ENCODE results near the gene NNT.

DNA sequence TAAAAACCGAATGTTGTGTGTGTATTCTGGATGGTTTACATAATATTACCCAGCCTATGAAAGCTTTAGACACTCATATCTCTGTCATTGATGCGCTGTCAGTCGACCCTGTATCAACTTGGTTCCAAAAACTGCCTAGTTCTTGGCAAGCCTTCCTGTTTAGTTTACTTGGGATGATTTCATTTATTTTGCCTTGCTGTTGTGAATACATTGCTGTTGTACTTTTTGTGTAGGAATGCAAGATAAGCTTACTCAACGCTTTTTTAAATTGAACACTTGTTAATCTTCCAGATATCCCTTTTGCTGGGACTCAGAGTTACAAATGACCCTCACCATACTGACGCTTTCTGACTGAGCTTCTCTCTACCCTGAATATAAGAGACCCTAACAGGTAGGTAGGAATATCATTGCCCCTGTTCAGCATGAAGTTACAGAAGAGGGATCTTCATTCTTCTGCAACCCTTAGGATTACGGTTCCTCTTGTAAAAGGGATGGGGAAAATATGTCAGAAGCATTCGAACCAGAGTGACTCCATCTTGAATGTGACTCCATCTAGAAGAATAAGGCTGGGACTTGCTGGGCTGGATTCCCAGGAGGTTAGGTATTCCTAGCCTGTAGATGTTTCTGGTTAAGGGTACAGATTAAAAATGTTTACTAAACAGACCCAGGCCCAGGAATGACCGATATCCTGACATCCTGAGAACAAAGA is 32.4 kb upstream of the NNT start:
- TF ChIP-seq, protein P1, sequence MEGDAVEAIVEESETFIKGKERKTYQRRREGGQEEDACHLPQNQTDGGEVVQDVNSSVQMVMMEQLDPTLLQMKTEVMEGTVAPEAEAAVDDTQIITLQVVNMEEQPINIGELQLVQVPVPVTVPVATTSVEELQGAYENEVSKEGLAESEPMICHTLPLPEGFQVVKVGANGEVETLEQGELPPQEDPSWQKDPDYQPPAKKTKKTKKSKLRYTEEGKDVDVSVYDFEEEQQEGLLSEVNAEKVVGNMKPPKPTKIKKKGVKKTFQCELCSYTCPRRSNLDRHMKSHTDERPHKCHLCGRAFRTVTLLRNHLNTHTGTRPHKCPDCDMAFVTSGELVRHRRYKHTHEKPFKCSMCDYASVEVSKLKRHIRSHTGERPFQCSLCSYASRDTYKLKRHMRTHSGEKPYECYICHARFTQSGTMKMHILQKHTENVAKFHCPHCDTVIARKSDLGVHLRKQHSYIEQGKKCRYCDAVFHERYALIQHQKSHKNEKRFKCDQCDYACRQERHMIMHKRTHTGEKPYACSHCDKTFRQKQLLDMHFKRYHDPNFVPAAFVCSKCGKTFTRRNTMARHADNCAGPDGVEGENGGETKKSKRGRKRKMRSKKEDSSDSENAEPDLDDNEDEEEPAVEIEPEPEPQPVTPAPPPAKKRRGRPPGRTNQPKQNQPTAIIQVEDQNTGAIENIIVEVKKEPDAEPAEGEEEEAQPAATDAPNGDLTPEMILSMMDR (IDR thresholded peaks at IDR 0.05): no peak
- TF ChIP-seq POLR2A (IDR thresholded peaks at IDR 0.05): no peak
- no peak for TF ChIP-seq POLR2AphosphoS5 (IDR thresholded peaks at IDR 0.05)
